GM21723 (cell line): ENCODE data around the gene SLC22A3.
"Not testable (repeated sequence)": the region's sequence is repeated elsewhere in the genome, so short reads cannot be mapped to it uniquely, and the experiment has no call there.

Experiments used
- ATAC-seq: cut with Tn5 transposase; IDR thresholded peaks from one replicate; pipeline ENCODE4 v1.9.1; 2021; ENCODE audit warnings: mild to moderate bottlenecking, moderate library complexity; ENCODE audit not compliant: unreplicated experiment

Gene SLC22A3

DNA sequence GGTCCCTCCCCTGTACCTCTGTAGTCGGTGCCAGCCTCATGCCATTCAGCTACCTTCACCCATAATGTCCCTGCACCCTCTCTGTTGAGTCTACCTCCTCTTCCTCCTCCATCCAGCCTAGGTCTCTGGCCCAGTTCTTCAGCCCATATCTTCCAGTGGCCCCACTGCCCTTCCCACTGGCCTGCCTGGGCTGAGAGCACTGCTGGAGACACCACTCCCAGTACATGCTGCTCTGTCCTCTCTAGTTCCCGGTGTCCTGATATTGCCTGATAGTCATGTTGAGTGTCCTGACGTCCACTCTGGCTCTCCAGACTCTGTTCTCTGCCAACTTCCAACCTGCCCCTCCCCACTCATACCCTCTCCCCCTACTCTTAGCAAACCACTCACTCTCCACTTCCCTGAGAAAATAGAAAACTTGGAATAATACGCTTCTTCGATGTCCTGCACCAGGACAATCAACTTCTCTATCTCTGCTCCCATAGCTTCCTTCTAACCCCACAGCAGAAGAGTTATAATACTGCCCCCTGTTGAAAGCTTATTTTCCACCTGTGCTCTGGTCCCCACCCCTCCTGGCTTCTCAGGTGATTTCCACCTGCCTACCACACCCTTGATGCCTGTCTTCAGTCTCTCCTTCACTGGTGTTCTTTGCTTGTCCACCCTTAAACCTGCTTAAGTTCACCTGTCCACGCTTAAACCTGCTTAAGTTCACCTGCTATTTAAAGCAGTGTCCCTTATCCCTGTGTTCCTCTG is 19.8 kb downstream of the SLC22A3 start:
- ATAC-seq, result no peak

DNA sequence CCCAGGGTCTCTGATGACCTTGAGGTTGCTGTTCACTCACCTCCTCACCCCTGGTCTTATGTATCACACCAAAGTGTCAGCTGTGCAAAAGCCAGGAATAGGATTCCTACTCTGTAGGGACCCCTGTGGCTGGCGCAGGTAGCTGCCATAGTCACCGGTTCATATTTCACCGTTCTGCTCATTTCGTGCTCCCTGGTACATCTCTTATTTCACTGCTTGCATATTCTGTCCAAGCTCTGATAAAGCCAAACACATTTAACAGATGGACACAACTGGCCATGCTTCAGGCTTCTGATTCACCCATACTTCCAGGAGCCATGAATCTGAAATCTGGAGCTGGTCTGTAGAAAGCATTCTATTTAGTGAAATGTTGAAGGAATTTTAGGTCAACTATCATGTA is 20.5 kb downstream of the SLC22A3 start:
- ATAC-seq, result no peak

GRCh38 chr6:160373601-160374000 is 25.4 kb downstream of the SLC22A3 start:
- not testable (repeated sequence) for ATAC-seq

- ATAC-seq, result no peak
Observed at GRCh38 chr6:160374836-160375560, 26.8 kb downstream of the SLC22A3 start.

DNA sequence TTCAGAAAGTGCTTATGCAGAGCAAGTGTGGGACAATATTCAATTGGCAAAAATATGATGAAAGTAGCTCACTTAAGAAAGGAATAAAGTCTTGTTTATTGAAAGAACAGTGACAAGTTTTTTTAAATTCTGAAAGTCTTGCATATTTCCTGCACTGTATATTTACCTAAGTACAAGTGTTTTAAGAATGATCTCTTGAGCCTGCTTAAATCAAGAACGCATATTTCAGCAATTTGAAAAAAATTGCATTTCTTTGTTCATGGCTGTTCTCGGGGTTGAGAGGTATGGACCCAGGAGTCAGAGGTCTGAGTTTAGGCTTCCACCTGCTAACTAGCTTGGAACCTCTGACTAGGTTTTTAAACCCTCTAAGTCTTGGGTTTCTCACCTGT is 27.4 kb downstream of the SLC22A3 start:
- ATAC-seq, result no peak

DNA sequence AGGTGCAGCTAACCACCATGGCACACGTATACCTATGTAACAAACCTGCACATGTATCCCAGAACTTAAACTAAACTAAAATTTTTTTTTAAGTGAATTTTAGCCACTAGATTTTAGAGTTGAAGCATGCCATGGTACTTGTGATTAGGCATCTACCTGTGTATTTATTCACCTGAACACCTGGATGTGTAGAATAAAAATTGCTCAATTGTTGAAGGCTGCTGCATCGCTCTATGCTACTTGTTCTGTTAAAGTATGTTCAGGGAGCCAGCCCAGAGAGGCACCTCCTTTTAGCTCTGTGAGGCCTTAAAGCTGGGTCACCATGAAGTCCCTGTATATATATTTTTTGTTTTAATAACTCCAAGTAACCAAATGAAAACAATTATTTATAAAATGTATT is 28.3 kb downstream of the SLC22A3 start:
- ATAC-seq, result no peak

DNA sequence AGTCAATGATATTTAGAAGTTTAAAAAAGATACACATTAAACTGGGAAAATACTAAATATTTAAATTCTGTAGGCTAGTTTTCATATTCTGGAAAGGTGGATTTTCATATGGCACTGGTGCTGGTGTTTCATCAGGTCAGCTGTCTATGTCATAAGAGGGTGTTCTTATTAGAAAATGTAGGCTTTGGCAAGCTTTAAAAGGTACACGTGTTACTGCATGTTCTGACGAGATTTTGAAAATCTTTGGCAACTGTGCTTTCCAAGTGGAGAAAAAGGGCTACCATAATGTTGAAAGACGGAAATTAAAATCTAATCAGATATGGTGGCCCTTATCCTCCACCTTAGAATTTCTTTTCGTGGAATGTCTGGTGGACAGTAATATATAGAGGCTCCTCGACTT is 30.0 kb downstream of the SLC22A3 start:
- no peak for ATAC-seq

GRCh38 chr6:160378882-160379281 is 30.7 kb downstream of the SLC22A3 start:
- no peak for ATAC-seq

- ATAC-seq, result no peak
Observed at GRCh38 chr6:160379466-160379865, 31.3 kb downstream of the SLC22A3 start.

DNA sequence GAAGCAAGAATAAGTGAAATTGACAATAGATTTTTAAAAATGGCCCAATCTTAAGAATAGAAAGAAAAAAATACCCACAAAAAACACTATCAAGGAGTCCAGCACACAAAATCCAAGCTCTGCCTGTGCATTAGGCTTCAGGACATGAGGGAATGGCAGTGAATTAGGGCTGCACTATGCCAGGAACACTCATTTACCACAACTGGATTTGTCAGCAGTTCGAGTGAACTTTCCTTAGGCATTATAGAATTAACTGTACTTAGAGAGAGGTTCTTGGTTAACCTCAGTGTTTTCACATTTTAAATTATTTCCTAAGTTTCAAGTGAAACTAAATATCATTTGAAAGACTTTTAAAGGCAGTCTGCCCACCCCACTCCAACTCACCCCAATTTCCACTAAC is 34.8 kb downstream of the SLC22A3 start:
- no peak for ATAC-seq

DNA sequence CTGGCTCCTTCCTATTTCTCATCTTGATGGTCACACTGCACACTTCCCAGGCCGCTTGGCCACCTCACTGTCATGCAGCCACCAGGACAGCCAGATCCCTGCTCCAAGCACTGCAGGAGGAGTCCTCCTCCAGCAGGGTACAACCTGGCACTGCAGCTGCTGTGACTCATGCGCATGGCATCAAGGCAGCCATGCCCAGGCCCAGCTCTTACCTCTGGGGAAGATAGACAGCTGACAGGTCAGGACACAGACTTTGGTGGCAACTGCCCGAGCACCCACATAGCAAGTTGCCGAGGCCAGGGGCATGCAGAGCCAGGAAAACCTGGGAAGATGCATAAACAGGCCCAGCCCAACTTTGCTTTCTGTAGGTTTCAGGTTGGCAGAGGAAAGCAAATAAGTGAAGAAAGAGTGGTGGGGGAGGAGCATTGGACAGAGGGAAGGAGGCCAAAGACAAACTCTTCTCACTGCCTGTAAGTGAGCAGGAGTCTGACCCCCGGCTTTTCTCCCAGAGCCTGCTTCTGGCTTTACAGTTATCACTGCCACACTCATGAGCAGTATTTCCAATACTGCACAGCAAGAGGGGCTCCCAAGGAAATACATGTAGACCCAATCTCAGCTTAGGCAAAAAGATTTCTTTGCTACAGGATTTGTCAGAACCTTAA is 38.8 kb downstream of the SLC22A3 start:
- no peak for ATAC-seq

DNA sequence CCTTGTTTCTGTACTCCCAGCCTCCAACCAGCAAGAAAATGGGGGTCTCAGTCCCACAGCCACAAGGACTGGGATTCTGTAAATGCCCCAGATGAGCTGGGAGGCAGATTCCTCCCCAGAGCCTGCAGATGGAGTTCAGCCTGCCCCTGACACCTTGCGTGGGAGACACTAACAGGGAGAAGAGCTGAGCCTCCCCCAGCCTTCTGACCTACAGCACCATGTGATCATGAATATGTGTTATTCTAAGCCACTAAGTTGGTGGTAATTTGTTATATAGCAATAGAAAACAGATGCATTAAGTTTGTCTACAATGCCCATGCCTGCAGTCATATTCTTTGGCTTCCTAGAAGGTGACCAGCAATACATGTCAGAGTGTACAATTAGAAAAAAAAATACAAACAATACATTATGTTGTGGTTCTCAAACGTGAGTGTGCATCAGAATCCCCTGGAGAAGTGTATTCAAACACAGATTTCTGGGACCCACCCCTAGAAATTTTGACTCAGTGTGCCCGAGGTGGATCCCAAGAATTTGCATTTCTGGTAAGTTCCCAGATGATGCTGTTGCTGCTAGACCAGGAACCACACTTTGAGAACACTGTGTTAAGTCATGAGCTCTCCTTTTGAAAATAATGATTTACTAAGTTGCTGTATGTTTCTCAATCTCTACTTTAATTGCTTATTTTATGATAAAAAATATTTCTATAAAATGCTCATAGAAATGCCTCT is 39.9 kb downstream of the SLC22A3 start:
- ATAC-seq, result no peak

DNA sequence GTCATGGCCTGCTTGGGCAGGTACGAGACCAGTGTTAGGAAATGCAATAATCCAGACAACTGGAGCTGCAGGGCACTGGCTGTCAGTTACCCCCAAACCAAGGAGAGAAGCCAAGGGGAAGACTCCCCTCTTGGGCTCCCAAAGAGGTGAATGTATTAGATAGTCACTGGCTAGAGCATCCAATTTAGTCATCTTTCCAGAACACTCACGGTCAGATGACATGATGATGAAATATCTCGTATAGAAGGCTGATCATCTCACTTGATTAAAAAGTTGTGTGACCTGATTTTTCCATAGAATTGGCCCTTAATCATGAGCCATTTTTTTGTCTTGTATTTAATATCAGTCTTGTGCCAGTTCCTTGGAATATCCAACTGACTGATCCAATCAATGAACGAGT is 40.7 kb downstream of the SLC22A3 start:
- no peak for ATAC-seq

- ATAC-seq, result no peak
Observed at GRCh38 chr6:160391419-160392116, 43.4 kb downstream of the SLC22A3 start.

- ATAC-seq, result not testable (repeated sequence)
Observed at GRCh38 chr6:160393442-160393841, 45.3 kb downstream of the SLC22A3 start.

- ATAC-seq, result no peak
Observed at GRCh38 chr6:160393891-160394653, 45.9 kb downstream of the SLC22A3 start.

- no peak for ATAC-seq
Observed at GRCh38 chr6:160394654-160395035, 46.5 kb downstream of the SLC22A3 start.

GRCh38 chr6:160395187-160395586 is 47.0 kb downstream of the SLC22A3 start:
- no peak for ATAC-seq

- ATAC-seq, result no peak
Observed at GRCh38 chr6:160396292-160396691, 48.1 kb downstream of the SLC22A3 start.

GRCh38 chr6:160398674-160399271 is 50.6 kb downstream of the SLC22A3 start:
- peak; percentile 99 for ATAC-seq
